ENCODE measurements around the gene RBMS3.

- TF ChIP-seq CTCF (IDR thresholded peaks at IDR 0.05) (no peak), POLR2A (IDR thresholded peaks at IDR 0.05) (no peak)
Observed at GRCh38 chr3:29338377-29338776, 57.5 kb downstream of the RBMS3 start.

Data from thyroid gland (tissue), 4 donors.